ENCODE results near the gene BMAL1.

DNA sequence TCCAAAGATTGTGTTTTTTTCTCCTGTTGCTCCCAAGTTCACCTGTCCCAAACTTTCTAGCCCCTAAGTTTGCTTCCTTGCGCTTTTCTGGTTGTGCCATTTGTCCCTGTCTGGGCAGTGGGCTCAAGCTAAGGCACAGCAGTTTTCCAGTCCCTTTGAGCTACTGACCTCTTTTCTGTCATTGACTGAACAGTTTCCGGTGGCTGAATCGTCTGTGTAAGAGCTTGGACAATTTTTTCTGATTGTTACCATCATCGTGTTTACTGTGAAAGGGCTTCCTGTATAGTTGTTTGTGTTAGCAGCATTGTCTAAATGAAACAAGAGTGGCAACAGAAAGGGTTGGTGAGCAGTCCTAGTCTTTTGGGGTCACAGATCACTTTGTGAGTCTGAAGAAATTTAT lies 49.8 kb downstream of the BMAL1 start:
- TF ChIP-seq CTCF (conservative IDR thresholded peaks at IDR 0.05; ENCODE audit: low read depth, low read length), result no peak
- TF ChIP-seq EZH2 (IDR thresholded peaks at IDR 0.05; ENCODE audit: borderline replicate concordance, low read depth, low read length, poor library complexity, severe bottlenecking), result no peak
